Fibroblast of peridontal ligament (primary cell): ENCODE results near the gene CCDC92.

Experiments used
- DNase-seq: peaks from one replicate; pipeline ENCODE4 v3.0.0-alpha.2; 2010; ENCODE audit errors: extremely low read depth

The CCDC92 gene

DNA sequence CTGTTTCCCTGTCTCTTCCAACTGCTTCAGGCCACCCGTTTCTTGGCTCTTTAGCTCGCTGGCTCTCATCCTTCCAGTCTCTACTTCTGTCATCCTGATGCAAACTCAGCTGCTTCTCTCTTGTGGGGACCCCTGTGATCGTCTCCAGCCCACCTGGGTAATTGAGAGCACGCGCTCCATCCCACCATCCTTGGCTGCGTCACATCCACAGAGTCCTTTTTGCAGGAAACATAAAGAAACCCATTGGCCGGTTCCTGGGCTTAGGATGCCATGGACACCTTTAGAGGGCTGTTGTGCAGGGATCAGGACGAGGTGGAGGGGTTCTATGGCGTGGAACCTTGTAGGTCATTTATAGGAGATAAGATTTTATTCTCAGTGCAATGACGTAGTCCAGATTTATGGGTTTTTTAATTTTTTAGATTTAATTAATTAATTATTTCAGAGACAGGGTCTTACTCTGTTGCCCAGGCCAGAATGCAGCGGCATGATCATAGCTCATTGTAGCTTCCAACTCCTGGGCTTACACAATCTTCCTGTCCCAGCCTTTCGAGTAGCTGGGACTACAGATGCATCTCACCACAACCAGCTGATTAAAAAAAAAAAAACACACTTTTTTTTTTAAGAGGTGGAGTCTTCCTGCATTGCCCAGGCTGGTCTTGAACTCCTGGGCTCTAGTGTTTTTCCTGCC, 82.6 kb downstream of the CCDC92 start:
- DNase-seq = no peak

DNA sequence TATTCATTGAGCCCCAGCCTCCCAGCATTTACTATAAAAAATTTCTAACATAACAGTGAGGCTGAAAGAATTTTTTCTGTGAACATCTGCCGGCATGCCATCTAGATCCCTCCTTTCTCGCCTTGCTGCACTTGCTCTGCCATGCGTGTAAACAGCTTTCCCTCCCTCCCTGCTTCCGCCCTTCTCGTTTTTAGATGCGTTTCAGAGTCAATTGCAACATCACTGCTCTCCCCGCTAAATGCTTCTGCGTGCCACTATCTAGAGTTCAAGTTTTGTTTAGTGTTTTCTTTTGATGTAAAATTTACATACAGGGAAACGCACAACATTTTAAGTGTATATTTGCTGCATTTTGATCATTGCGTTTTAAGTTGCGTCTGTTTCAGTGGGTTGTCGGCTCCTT, 83.6 kb downstream of the CCDC92 start:
- no peak for DNase-seq

DNA sequence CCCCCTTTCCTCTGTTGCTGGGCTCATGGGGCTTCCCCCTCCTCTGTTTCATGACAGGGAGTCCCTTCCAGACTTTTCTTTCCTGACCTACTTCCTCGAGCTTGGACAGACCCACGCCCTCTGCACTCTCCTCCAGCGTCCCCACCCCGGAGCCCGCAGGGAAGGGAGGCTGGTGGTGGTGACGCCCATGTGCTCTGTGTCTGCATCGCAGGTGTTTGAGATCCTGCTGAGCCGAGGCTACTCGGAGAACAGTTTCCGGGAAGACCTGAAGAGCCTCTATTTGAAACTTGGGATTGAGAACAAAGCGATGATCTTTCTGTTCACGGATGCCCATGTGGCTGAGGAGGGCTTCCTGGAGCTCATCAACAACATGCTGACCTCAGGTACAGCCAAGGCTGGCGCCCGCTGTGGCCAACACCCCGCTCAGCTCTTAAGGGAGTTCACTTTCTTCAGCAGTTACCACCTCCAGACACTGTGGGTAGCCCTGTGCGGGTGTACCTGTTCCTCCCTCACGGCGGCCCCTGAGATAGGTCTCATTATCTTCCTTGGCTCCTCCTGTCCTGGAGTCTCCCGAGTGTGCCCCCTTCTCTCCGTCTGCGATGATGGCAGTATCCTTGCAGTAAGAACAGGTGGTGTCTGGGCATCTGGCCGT, 85.6 kb downstream of the CCDC92 start:
- no peak for DNase-seq

DNA sequence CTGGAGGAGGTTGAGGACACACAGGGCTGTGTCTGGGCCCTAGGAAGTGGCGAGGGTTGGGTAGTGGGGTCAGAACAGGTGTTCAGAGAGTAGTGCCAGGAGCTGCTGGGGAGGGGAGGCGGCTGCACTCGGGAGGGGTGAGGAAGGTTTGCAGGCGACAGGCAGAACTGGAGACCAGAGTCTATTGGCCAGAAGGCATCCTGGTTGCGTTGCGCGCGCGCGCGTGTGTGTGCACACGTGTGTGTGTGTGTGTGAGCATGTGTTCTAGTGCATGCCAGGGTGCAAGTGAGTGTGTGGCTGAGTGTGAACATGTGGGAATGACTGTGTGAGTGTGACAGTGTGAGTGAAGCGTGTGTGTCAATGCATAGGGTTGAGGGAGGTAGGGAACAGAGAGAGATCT, 86.4 kb downstream of the CCDC92 start:
- no peak for DNase-seq
